GM21576 (cell line): ENCODE measurements around the gene SLC17A9.

Experiments used
- ATAC-seq: cut with Tn5 transposase; IDR thresholded peaks from one replicate; pipeline ENCODE4 v1.9.1; 2021; ENCODE audit warnings: mild to moderate bottlenecking, moderate library complexity; ENCODE audit not compliant: unreplicated experiment

The SLC17A9 gene

DNA sequence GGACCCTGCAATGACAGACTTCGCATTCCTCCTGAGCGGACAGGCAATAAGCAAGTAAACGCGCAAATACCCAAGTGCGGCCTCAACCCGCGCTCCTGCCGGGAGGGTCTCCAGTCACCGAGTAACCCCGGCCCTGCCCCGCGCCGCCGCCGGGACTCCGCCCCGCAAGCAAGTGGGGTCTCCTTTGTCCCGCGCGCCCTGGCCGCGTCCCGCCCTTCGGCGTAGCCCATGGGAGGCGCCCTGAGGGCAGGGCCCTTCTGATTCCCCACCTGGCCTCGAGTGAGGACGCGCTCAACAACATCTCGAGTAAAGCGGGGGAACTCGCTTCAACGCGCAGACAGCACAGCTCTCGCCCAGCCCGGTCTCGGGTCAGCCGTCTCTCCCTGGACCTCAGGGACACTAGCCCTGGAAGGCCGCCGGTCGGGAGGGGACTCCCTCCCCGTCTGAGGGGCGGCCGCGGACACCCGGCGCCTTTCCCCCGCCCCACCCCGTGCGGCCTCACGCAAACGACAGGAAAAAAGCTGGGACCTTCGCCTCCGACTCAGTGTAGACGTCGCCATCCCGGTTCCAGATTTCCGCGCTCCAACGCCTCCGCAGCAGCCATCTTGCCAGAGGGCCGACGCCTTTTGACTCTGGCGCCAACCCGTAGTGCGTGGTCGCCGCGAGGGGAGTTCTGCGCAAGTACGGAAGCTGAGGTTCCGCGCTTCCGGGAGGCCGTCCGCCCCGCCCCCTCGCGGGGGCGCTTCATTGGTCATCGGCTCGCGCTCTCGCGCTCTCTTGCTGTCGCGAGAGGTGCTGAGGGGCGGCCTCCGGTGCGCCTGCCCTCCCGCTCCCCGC is 15.0 kb upstream of the SLC17A9 start:
- peak; percentile 81 for ATAC-seq

GRCh38 chr20:62938105-62938888 is 14.2 kb upstream of the SLC17A9 start, which contains the start of gene GID8:
GID8 (plus strand) TSS chr20:62938147; CDS start chr20:62941503, 3,356 bp downstream.
- peak; percentile 41 for ATAC-seq

DNA sequence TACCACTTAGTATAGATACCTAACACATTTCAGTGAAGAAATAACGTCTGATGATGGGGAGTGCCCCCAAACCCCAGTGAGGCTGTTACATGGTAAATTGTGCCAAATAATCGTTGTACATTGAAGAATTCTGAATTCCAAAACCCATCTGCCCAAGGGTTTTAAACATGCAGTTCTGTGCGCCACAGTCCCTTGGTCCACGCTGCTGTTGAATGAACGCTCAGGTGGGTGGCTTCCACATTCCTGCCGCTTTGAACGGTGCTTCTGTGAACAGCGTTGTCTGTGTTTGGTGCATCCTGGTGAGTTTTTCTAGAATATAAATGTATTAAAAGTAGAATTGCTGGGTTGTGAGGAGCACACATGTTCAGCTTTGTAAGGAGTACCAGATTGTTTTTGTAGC is 11.6 kb upstream of the SLC17A9 start:
- ATAC-seq, result no peak

DNA sequence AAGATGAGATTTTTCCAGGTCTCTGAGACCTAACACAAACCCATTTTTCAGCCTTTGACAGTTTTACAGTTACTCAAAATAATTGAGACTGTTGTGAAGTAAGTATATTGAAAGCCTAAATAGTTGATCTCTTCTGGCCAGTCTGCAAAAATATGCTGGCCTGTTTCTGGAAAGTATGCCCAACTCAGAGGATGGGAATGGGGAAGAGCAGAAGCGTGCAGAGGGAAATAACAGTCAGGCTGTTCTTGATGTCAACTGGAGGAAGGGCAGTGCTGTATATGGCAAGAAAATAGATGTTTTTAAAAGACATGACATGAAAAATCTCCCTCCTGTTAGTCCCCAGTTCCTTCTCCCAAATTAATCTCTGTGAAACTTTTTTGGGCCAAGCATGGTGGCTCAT is 10.7 kb upstream of the SLC17A9 start:
- no peak for ATAC-seq

GRCh38 chr20:62942456-62942855 is 10.1 kb upstream of the SLC17A9 start:
- ATAC-seq, result no peak

DNA sequence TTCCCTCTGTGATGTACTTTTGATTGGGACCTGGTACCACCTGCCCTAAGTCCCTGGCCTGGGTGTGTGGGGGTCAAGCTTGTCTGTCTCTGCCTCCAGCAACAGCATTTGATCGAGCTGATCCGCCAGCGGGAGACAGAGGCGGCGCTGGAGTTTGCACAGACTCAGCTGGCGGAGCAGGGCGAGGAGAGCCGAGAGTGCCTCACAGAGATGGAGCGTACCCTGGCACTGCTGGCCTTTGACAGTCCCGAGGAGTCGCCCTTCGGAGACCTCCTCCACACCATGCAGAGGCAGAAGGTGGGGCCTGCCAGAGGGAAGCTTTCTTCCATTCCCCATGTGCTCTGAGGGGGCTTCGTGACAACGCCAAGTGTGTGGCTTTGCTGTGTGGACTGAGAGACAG is 9.1 kb upstream of the SLC17A9 start:
- no peak for ATAC-seq

GRCh38 chr20:62944184-62944583 is 8.3 kb upstream of the SLC17A9 start:
- no peak for ATAC-seq

DNA sequence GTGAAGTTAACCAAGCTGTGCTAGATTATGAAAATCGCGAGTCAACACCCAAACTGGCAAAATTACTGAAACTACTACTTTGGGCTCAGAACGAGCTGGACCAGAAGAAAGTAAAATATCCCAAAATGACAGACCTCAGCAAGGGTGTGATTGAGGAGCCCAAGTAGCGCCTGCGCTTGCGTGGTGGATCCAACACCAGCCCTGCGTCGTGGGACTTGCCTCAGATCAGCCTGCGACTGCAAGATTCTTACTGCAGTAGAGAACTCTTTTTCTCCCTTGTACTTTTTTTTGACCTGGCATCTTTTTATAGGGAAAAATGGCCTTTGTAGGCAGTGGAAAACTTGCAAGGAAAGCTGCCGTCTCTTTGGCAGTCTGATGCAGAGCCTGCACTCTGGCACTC is 7.8 kb upstream of the SLC17A9 start:
- ATAC-seq, result no peak

DNA sequence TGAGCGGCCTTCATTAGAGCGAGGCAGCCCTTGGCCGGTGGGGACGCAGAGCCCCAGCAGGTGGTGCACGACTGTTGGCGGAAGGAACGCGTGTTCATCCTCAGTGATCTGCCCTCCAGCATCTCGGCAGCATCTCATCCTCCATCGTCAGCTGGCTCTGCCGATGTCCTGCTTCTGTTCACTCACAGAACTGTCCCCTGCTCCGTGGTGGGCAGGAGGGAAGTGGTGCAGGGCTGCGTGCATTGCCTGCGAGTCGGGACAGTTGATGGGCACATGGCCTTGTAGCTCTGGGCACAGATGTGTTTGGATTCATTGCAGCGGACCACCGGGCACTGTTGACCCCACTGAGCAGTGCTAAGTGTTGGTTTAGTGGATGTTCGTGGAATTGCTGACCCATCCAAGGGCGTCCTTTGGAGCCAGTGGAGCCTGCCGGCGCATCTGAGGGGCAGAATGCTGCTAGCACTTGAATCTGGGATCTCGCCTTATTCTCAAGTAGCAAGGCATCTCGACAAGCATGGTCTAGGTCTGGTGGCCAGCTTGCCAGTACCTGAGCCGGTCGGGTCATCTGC is 6.7 kb upstream of the SLC17A9 start:
- no peak for ATAC-seq

DNA sequence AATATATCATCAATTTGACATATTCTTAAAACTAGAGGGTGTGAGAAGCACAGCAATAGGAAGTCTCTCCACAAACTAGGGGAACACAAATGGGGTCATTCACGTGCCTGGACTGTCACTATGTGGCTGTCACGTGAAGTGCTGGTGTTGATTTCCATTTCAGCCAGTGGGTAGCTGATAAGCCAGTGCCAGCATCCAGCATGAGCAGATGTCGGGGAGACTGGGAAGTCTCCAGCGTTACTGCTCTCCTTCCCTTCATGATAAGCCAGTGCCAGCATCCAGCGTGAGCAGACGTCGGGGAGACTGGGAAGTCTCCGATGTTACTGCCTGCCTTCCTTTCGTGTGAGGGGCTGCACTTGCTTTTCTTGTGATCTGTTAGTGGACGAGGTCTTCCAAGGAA is 5.6 kb upstream of the SLC17A9 start:
- ATAC-seq, result no peak

GRCh38 chr20:62947532-62948300 is 4.8 kb upstream of the SLC17A9 start:
- no peak for ATAC-seq

DNA sequence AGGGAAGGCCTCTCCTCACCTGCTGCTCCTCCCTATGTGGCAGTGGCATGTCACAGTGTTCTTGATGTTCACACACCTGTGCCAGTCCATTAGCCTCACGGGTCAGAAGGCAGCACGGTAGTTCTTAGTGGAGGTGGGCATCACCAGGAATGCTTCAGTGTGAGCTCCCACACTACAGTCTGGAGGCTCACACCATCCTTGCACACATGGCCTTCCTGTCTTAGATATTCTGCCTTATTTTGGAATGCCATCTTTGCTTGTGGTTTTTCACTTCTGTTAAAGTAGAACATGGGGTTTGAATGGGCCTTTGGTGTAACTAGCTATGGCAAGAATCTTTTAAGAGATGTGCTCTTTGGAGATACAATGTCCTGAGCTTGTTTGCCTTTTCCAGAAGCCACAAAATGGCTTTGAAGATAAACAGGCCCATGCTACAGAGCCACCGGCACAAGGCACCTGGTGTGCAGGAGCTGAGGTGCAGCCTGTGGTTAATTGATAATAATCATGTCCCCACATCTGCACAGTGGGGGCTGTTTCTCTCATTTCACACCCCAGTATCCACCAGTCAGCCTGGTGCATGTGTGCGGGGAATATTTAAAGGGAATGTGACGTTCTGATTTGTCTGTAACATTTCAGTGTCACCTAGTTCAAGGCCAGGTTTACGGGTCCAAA is 3.2 kb upstream of the SLC17A9 start:
- ATAC-seq, result no peak

GRCh38 chr20:62949962-62950361 is 2.5 kb upstream of the SLC17A9 start:
- ATAC-seq, result no peak

GRCh38 chr20:62950741-62951140 is 1.8 kb upstream of the SLC17A9 start:
- no peak for ATAC-seq

DNA sequence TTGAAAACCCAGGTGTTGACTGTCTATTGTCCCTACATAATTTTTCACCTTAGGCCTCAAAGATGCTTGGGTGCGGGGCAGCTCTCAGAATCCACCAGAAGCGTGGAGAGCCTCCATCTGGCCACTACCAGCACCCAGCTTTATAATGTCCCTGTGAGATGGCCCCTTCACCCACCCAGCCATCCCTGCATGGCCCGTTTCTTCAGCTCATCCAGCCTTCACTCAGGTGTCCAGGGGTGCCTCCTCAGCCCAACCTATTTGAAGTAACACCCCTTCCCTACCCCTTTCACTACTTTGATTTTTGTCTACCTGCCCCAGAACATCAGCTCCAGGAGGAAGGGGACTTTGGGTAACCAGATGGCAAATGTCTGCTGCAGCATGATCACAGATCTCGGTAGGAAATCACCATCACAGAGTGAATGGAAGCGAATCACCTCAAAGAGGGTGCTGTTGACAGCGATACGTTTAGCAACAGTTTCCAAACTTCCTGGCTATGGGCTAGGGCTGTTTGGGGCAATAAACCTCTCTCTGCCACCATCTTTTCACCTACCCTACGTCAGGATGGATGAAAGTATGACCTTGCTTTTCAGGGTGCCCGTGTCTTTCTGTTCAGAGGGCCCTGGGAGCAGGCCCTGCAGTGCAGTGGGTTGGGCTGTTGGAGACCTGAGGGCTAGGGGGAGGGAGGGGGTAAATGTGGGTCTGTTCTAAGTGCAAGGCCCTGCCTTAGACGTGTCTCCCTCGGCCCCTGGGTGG is 1.2 kb upstream of the SLC17A9 start:
- no peak for ATAC-seq

- ATAC-seq, result no peak
These were observed 575 bp upstream of the SLC17A9 start for GRCh38 chr20:62951896-62952372.

DNA sequence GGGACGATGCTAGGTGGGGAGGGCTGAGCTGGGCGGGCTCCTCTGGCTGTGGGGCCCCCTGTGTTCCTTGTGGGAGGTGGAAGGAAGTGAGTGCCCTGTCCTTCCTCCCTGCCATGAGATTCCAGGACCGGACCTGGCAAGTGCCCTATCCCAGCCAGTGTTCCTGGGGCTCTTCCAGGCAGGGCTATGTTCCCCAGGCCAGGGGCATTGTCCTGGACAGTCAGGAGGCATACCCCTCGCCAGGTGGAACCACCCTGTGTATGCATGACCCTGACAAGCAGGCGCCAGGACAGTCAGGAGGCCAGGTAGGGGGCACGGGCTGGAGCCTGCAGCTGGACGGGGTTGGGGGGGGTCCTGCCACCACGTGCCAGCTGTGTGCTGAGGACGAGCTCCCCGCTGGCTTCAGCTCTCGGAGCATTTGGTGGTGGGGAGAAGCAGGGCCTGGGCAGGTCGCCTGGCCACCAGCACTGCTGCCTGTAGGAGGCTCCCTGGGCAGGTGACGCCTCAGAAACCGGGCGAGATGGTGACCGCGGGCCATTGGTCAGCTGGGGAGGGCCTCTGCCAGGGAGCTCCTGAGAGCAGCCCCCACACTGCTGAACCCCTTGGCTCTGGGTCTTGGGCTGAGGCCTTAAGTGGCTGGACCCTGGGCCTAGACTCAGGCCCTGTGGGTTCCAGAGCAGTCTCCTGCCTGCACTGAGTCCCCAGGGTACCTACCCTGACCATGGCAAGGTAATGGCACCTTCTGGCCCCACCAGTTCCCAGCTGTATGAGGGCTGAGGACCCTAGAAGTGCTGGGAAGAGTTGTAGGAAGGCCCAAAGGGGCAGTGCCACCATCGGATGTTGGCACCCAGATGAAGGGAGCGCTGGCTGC is 694 bp downstream of the SLC17A9 start:
- ATAC-seq, result peak; percentile 3

- peak; percentile 69 for ATAC-seq
These were observed 1.6 kb downstream of the SLC17A9 start for GRCh38 chr20:62953839-62954703.
